ENCODE measurements around the gene SIK1.

The SIK1 gene

GRCh38 chr21:43365611-43366426, 61.1 kb downstream of the SIK1 start:
- no peak for DNase-seq

GRCh38 chr21:43364851-43365424, 62.0 kb downstream of the SIK1 start:
- DNase-seq, result no peak
